Measurements from ENCODE around the gene PTPRD.

Gene PTPRD

GRCh38 chr9:8649160-8649559 is 1963.6 kb downstream of the PTPRD start:
- peaks cover 12% of the 10 kb centered on the region for H4K20me1 ChIP-seq (ENCODE audit: insufficient read depth, low read length, poor library complexity, severe bottlenecking)
- H3K9me3 ChIP-seq (ENCODE audit: insufficient read depth, low read depth, low read length): no peaks in the 10 kb centered on the region
- H3K4me2 ChIP-seq (ENCODE audit: low read depth, low read length, poor library complexity, severe bottlenecking): peak overlapping the region; percentile 74
- no peak for TF ChIP-seq EZH2phosphoT487 (IDR thresholded peaks at IDR 0.05; ENCODE audit: borderline replicate concordance)
- no peak for TF ChIP-seq CTCF (conservative IDR thresholded peaks at IDR 0.05; ENCODE audit: low read length)
- no peak overlapping the region for H2AFZ ChIP-seq (ENCODE audit: low read length)
- peak overlapping the region; percentile 55 for H3K4me3 ChIP-seq (ENCODE audit: low read length, poor library complexity, severe bottlenecking)
- H3K36me3 ChIP-seq (ENCODE audit: insufficient read depth, low read length): peaks cover 7% of the 10 kb centered on the region; the same call in 1 of the 2 replicates
- no peaks in the 10 kb centered on the region for H3K27me3 ChIP-seq (ENCODE audit: insufficient read depth, low read length, poor library complexity, severe bottlenecking)
- H3K79me2 ChIP-seq (ENCODE audit: insufficient read depth, low read length): peaks cover 80% of the 10 kb centered on the region
- H3F3A ChIP-seq (ENCODE audit: low read depth): peaks cover 11% of the 10 kb centered on the region
- peak overlapping the region; percentile 35 for H3K9ac ChIP-seq (ENCODE audit: low read depth, low read length, poor library complexity, severe bottlenecking)
- H3K9me2 ChIP-seq (replicated peaks; ENCODE audit: low read depth, low read length): no peaks in the 10 kb centered on the region
- H3K4me1 ChIP-seq (ENCODE audit: insufficient read depth, low read length, poor library complexity, severe bottlenecking): peaks cover 66% of the 10 kb centered on the region

- Histone ChIP-seq H4K20me1 (ENCODE audit: insufficient read depth, low read length, poor library complexity, severe bottlenecking) (peaks cover 12% of the 10 kb centered on the region), H3K4me2 (ENCODE audit: low read depth, low read length, poor library complexity, severe bottlenecking) (peak overlapping the region; percentile 74), H3K36me3 (ENCODE audit: insufficient read depth, low read length) (peaks cover 10% of the 10 kb centered on the region; the same call in 1 of the 2 replicates), H3K4me3 (ENCODE audit: low read length, poor library complexity, severe bottlenecking) (peak overlapping the region; percentile 55), H3F3A (ENCODE audit: low read depth) (peaks cover 11% of the 10 kb centered on the region), H3K9ac (ENCODE audit: low read depth, low read length, poor library complexity, severe bottlenecking) (peak overlapping the region; percentile 35), H3K27me3 (ENCODE audit: insufficient read depth, low read length, poor library complexity, severe bottlenecking) (no peaks in the 10 kb centered on the region), H3K4me1 (ENCODE audit: insufficient read depth, low read length, poor library complexity, severe bottlenecking) (peaks cover 66% of the 10 kb centered on the region), H3K9me3 (ENCODE audit: insufficient read depth, low read depth, low read length) (no peaks in the 10 kb centered on the region), H2AFZ (ENCODE audit: low read length) (no peak overlapping the region), H3K79me2 (ENCODE audit: insufficient read depth, low read length) (peaks cover 80% of the 10 kb centered on the region), H3K9me2 (replicated peaks; ENCODE audit: low read depth, low read length) (no peaks in the 10 kb centered on the region)
- TF ChIP-seq CTCF (conservative IDR thresholded peaks at IDR 0.05; ENCODE audit: low read length) (no peak), EZH2phosphoT487 (IDR thresholded peaks at IDR 0.05; ENCODE audit: borderline replicate concordance) (no peak)
Observed at GRCh38 chr9:8648271-8648845, 1964.4 kb downstream of the PTPRD start.

- peaks cover 80% of the 10 kb centered on the region for H3K79me2 ChIP-seq (ENCODE audit: insufficient read depth, low read length)
Observed at GRCh38 chr9:8647824-8648223, 1965.0 kb downstream of the PTPRD start.

More at GRCh38 chr9:8647824-8648223, 1965.0 kb downstream of the PTPRD start:
- peaks cover 11% of the 10 kb centered on the region for H3F3A ChIP-seq (ENCODE audit: low read depth)
- H3K27me3 ChIP-seq (ENCODE audit: insufficient read depth, low read length, poor library complexity, severe bottlenecking): no peaks in the 10 kb centered on the region
- H3K9me3 ChIP-seq (ENCODE audit: insufficient read depth, low read depth, low read length): no peaks in the 10 kb centered on the region
- peaks cover 68% of the 10 kb centered on the region for H3K4me1 ChIP-seq (ENCODE audit: insufficient read depth, low read length, poor library complexity, severe bottlenecking)
- no peak for TF ChIP-seq CTCF (conservative IDR thresholded peaks at IDR 0.05; ENCODE audit: low read length)
- no peak for TF ChIP-seq EZH2phosphoT487 (IDR thresholded peaks at IDR 0.05; ENCODE audit: borderline replicate concordance)
- H3K9me2 ChIP-seq (replicated peaks; ENCODE audit: low read depth, low read length): no peaks in the 10 kb centered on the region
- no peak overlapping the region for H2AFZ ChIP-seq (ENCODE audit: low read length)
- H3K9ac ChIP-seq (ENCODE audit: low read depth, low read length, poor library complexity, severe bottlenecking): peak overlapping the region; percentile 8
- H3K4me3 ChIP-seq (ENCODE audit: low read length, poor library complexity, severe bottlenecking): peak overlapping the region; percentile 55
- peaks cover 10% of the 10 kb centered on the region; the same call in 1 of the 2 replicates for H3K36me3 ChIP-seq (ENCODE audit: insufficient read depth, low read length)
- peak overlapping the region; percentile 74 for H3K4me2 ChIP-seq (ENCODE audit: low read depth, low read length, poor library complexity, severe bottlenecking)
- peaks cover 12% of the 10 kb centered on the region for H4K20me1 ChIP-seq (ENCODE audit: insufficient read depth, low read length, poor library complexity, severe bottlenecking)

Data from Loucy (cell line).